Caco-2 (cell line): Measurements from ENCODE around the gene INSYN1. TPM values are rescaled to one million over a fixed set of nuclear protein-coding genes. Genes with fewer than 3 reads are reported as not detected.

Experiments used
- BruUV-seq: library from RNA; stranded (reverse); fragments of 400-500 nt; replicated peaks from 2 replicates; lab custom pipeline; 2021; lab: Mats Ljungman, UMichigan
- CTCF ChIA-PET: fragments of 300-600 bp; sonication (Branson Sonifier 250); formaldehyde crosslinking; loops from one replicate; lab custom pipeline; 2022; ENCODE audit warnings: antibody characterized with exemption; lab: Charles Lee
- POLR2A ChIA-PET: fragments of 300-600 bp; sonication (Branson Sonifier 250); formaldehyde crosslinking; loops from one replicate; lab custom pipeline; 2022; ENCODE audit warnings: antibody characterized with exemption; lab: Charles Lee
- DNase-seq, 2 experiments: peaks; one replicate each; pipeline versions ENCODE4 v3.0.0 to v3.0.0-alpha.2; 2020 to 2022
- H3K27me3 ChIP-seq: replicated peaks from 2 replicates; pipeline ENCODE4 v1.6.0; 2011; ENCODE audit warnings: low read length; ENCODE audit not compliant: control insufficient read depth, insufficient read depth
- H3K36me3 ChIP-seq: 2 replicates; pipeline ENCODE4 v1.5.1; 2011; ENCODE audit warnings: low read length; ENCODE audit not compliant: control insufficient read depth, insufficient read depth
- H3K4me1 ChIP-seq: fragments of 250-450 bp; sonication (Bioruptor Pico); 2 replicates; pipeline ENCODE4 v1.5.1; 2020; ENCODE audit warnings: mild to moderate bottlenecking
- H3K4me3 ChIP-seq: 2 replicates; pipeline ENCODE4 v1.5.1; 2011; ENCODE audit warnings: low read depth, mild to moderate bottlenecking, control low read depth, low read length
- H3K9me3 ChIP-seq: fragments of 250-450 bp; sonication (Bioruptor Pico); 2 replicates; pipeline ENCODE4 v1.5.1; 2020; ENCODE audit warnings: mild to moderate bottlenecking, moderate library complexity
- H3K27ac Mint-ChIP-seq: one replicate; pipeline ENCODE4 v1.8.0; 2022; ENCODE audit warnings: mixed read lengths; ENCODE audit not compliant: unreplicated experiment
- H3K27me3 Mint-ChIP-seq: one replicate; pipeline ENCODE4 v1.8.0; 2022; ENCODE audit warnings: mixed read lengths; ENCODE audit not compliant: insufficient read depth, unreplicated experiment
- H3K36me3 Mint-ChIP-seq: one replicate; pipeline ENCODE4 v1.8.0; 2022; ENCODE audit warnings: mild to moderate bottlenecking, mixed read lengths; ENCODE audit not compliant: insufficient read depth, unreplicated experiment
- H3K4me1 Mint-ChIP-seq: one replicate; pipeline ENCODE4 v1.8.0; 2022; ENCODE audit warnings: low read depth, mixed read lengths; ENCODE audit not compliant: unreplicated experiment
- H3K4me3 Mint-ChIP-seq: one replicate; pipeline ENCODE4 v1.8.0; 2022; ENCODE audit warnings: mild to moderate bottlenecking, moderate library complexity, mixed read lengths; ENCODE audit not compliant: unreplicated experiment
- H3K9me3 Mint-ChIP-seq: one replicate; pipeline ENCODE4 v1.8.0; 2022; ENCODE audit warnings: mixed read lengths; ENCODE audit not compliant: unreplicated experiment
- intact Hi-C: fragments of 100-400 bp; cut with micrococcal nuclease; formaldehyde crosslinking; loops from one replicate; pipeline ENCODE4 v1.10.0; 2022; ENCODE audit not compliant: unreplicated experiment
- total RNA-seq: library from RNA; stranded (reverse); gene quantifications from 2 replicates; pipeline ENCODE4 v1.2.3, GENCODE V29; 2022
- TF ChIP-seq, protein P1 (sequence below), 2 experiments: fragments of 200-600 bp in 1 of 2; IDR thresholded peaks; 1 replicate in 1 of 2; 2 replicates in 1 of 2; pipeline versions ENCODE4 v1.5.1 to v1.8.0; 2011 to 2022; ENCODE audit warnings: antibody characterized with exemption in 1 of 2, control low read depth in 1 of 2, inconsistent platforms in 1 of 2, low read depth in 1 of 2, low read length in 1 of 2, mild to moderate bottlenecking in 1 of 2, moderate library complexity in 1 of 2; ENCODE audit not compliant: insufficient read depth in 1 of 2, severe bottlenecking in 1 of 2, unreplicated experiment in 1 of 2

INSYN1 gene
- total RNA-seq, 1 experiment from 2014 or later, result 0.41 TPM

DNA sequence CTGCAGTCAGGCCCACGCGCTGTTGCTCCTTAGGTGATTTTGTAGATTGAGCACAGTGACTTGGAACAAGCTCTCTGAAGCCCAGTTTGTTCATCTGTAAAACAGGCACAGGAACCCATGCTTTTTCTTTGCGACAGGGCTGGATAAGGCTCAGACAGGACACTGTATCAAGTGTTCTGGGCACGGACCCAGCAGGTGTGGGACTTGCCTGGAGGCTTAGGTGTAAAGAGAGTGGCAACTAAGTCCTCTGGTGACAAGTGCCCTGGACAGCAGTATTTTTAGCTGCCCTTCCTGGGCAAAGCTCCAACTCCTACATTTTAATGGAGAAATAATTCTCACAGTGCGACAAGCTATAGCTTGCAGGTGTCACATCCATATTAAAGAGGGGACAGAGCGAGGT, 36.7 kb downstream of the INSYN1 start:
- no peaks in the 10 kb centered on the region for H3K9me3 Mint-ChIP-seq
- TF ChIP-seq, protein P1, sequence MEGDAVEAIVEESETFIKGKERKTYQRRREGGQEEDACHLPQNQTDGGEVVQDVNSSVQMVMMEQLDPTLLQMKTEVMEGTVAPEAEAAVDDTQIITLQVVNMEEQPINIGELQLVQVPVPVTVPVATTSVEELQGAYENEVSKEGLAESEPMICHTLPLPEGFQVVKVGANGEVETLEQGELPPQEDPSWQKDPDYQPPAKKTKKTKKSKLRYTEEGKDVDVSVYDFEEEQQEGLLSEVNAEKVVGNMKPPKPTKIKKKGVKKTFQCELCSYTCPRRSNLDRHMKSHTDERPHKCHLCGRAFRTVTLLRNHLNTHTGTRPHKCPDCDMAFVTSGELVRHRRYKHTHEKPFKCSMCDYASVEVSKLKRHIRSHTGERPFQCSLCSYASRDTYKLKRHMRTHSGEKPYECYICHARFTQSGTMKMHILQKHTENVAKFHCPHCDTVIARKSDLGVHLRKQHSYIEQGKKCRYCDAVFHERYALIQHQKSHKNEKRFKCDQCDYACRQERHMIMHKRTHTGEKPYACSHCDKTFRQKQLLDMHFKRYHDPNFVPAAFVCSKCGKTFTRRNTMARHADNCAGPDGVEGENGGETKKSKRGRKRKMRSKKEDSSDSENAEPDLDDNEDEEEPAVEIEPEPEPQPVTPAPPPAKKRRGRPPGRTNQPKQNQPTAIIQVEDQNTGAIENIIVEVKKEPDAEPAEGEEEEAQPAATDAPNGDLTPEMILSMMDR (IDR thresholded peaks at IDR 0.05; ENCODE audit: insufficient read depth in 1 of 2, low read depth in 1 of 2, low read length in 1 of 2, severe bottlenecking in 1 of 2, unreplicated experiment in 1 of 2), result no peak
- Histone ChIP-seq H3K4me3 (no peak overlapping the region), H3K9me3 (no peaks in the 10 kb centered on the region), H3K36me3 (no peaks in the 10 kb centered on the region), H3K4me1 (no peaks in the 10 kb centered on the region), H3K27me3 (no peaks in the 10 kb centered on the region)
- no peak overlapping the region for H3K27ac Mint-ChIP-seq
- POLR2A ChIA-PET, result no interaction called here
- no peaks in the 10 kb centered on the region for H3K4me1 Mint-ChIP-seq
- no TSS peak for BruUV-seq
- H3K27me3 Mint-ChIP-seq, result no peaks in the 10 kb centered on the region
- intact Hi-C loops, result no loop called here
- peaks cover 7% of the 10 kb centered on the region for H3K36me3 Mint-ChIP-seq
- CTCF ChIA-PET, result interaction anchor here (2.1 kb wide), 1 partner anchor 12 kb away, joined by 6 read pairs; no protein-coding TSS in a partner anchor
- DNase-seq, result no peak
- no peak overlapping the region for H3K4me3 Mint-ChIP-seq

DNA sequence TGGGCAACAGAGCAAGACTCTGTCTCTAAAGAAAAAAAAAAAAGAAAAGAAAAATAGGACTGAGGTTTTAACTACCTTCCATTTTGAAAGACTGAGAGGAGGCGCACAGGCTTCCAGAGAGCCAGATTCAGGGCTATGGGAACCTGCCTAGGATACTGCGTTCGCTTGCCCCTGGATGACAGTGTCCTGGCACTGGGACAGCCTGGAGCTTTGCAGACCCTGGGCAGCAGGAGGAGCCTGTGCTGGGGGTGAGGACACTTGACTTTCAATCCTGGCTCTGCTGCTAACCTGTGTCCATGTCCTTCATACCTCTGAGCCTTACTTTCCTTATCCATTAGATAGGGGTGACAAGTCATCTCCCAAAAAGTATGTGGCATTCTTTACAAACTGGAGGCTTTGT, 37.7 kb downstream of the INSYN1 start:
- ChIA-PET POLR2A (no interaction called here), CTCF (interaction anchor here (2.1 kb wide), 1 partner anchor 11 kb away, joined by 6 read pairs; no protein-coding TSS in a partner anchor)
- TF ChIP-seq, protein P1 (IDR thresholded peaks at IDR 0.05; ENCODE audit: insufficient read depth in 1 of 2, low read depth in 1 of 2, low read length in 1 of 2, severe bottlenecking in 1 of 2, unreplicated experiment in 1 of 2), result no peak
- DNase-seq, result no peak
- no peaks in the 10 kb centered on the region for H3K27me3 Mint-ChIP-seq
- H3K4me3 Mint-ChIP-seq, result no peak overlapping the region
- BruUV-seq, result no TSS peak
- H3K9me3 Mint-ChIP-seq, result no peaks in the 10 kb centered on the region
- Histone ChIP-seq H3K36me3 (no peaks in the 10 kb centered on the region; the same call in 1 of the 2 replicates), H3K9me3 (no peaks in the 10 kb centered on the region), H3K27me3 (no peaks in the 10 kb centered on the region), H3K4me3 (no peak overlapping the region), H3K4me1 (no peaks in the 10 kb centered on the region)
- H3K27ac Mint-ChIP-seq, result no peak overlapping the region
- peaks cover 7% of the 10 kb centered on the region for H3K36me3 Mint-ChIP-seq
- intact Hi-C loops, result no loop called here
- H3K4me1 Mint-ChIP-seq, result no peaks in the 10 kb centered on the region

DNA sequence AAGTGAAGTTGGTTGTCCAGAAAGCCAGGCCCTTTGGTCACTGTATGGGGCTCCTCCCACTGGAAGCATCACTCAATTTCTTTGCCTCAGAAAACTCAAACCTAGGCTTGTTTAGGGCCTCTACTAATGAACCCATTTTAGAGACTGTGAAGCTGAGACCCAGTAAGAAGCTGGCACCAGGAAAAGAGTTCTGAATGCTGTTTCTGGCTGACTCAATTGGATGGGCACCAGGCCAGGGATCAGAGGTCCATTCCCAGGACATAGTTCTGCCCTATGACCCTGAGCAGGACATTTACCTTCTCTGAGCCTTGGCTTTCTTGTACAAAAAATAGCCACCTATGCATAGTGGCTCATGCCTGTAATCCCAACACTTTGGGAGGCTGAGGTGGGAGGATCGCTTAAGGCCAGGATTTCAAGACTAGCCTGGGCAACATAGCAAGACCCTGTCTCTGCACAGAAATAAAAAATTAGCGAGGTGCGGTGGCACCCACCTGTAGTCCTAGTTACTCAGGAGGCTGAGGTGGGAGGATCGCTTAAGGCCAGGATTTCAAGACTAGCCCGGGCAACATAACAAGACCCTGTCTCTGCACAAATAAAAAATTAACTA, 38.4 kb downstream of the INSYN1 start:
- intact Hi-C loops, result no loop called here

More for the DNA sequence above, 38.4 kb downstream of the INSYN1 start:
- TF ChIP-seq, protein P1 (IDR thresholded peaks at IDR 0.05; ENCODE audit: insufficient read depth in 1 of 2, low read depth in 1 of 2, low read length in 1 of 2, severe bottlenecking in 1 of 2, unreplicated experiment in 1 of 2), result no peak
- ChIA-PET CTCF (no interaction called here), POLR2A (no interaction called here)
- no peaks in the 10 kb centered on the region for H3K4me1 Mint-ChIP-seq
- Histone ChIP-seq H3K27me3 (no peaks in the 10 kb centered on the region), H3K4me3 (no peak overlapping the region), H3K4me1 (no peaks in the 10 kb centered on the region), H3K9me3 (no peaks in the 10 kb centered on the region), H3K36me3 (no peaks in the 10 kb centered on the region; the same call in 1 of the 2 replicates)
- H3K4me3 Mint-ChIP-seq, result no peak overlapping the region
- H3K36me3 Mint-ChIP-seq, result peaks cover 7% of the 10 kb centered on the region
- no peak overlapping the region for H3K27ac Mint-ChIP-seq
- H3K9me3 Mint-ChIP-seq, result no peaks in the 10 kb centered on the region
- DNase-seq, result no peak
- H3K27me3 Mint-ChIP-seq, result no peaks in the 10 kb centered on the region
- BruUV-seq, result no TSS peak
